Measurements from ENCODE around the gene SPATA31C1.
"Not testable (repeated sequence)": the region's sequence is repeated elsewhere in the genome, so short reads cannot be mapped to it uniquely, and the experiment has no call there.

Gene SPATA31C1

DNA sequence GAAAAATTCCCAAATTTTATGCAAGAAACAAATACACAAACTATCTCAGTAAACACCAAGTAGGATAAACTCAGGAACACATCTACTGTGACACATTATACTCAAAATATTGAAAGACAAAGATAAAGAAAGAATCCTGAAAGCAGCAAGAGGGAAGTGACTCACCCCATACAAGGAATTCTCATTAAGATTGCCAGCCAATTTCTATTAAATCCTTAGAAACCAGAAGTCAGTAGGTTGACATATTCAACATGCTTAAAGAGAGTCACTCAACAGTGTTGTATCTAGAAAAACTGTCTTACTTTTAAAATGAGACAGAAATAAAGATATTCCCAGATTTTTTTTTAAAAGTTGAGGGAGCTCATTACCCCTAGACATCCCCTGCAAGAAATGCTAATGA, 19.6 kb upstream of the SPATA31C1 start:
- no peak for TF ChIP-seq CTCF (IDR thresholded peaks at IDR 0.05; ENCODE audit: low read length)
- TF ChIP-seq EZH2 (optimal IDR thresholded peaks at IDR 0.05; ENCODE audit: low read depth, low read length), result no peak
- no peak for TF ChIP-seq EZH2phosphoT487 (IDR thresholded peaks at IDR 0.05; ENCODE audit: low read length)
- DNase-seq, result no peak
- Histone ChIP-seq H3K9ac (ENCODE audit: low read length) (no peak overlapping the region), H3K27me3 (replicated peaks; ENCODE audit: insufficient read depth, low read length) (no peaks in the 10 kb centered on the region), H3K4me3 (ENCODE audit: low read length) (no peak overlapping the region), H2AFZ (ENCODE audit: low read length) (no peak overlapping the region), H3K4me2 (ENCODE audit: low read depth, low read length) (no peak overlapping the region), H4K20me1 (ENCODE audit: insufficient read depth, low read length) (no peaks in the 10 kb centered on the region), H3K36me3 (replicated peaks; ENCODE audit: insufficient read depth, low read length) (no peaks in the 10 kb centered on the region), H3K27ac (ENCODE audit: low read length) (no peak overlapping the region), H3K9me2 (replicated peaks; ENCODE audit: insufficient read depth, low read length) (no peaks in the 10 kb centered on the region), H3K4me1 (ENCODE audit: low read length) (peaks cover 4% of the 10 kb centered on the region; the same call in 1 of the 2 replicates), H3K79me2 (ENCODE audit: low read length) (no peaks in the 10 kb centered on the region), H3K9me3 (replicated peaks; ENCODE audit: insufficient read depth, low read length) (no peaks in the 10 kb centered on the region), H3F3A (ENCODE audit: insufficient read depth, low read length) (no peaks in the 10 kb centered on the region)

- H3K9ac ChIP-seq (ENCODE audit: low read length); H3K27ac ChIP-seq (ENCODE audit: low read length); H4K20me1 ChIP-seq (ENCODE audit: insufficient read depth, low read length); DNase-seq; H3F3A ChIP-seq (ENCODE audit: insufficient read depth, low read length); H3K4me2 ChIP-seq (ENCODE audit: low read depth, low read length); H3K9me3 ChIP-seq (replicated peaks; ENCODE audit: insufficient read depth, low read length); H3K9me2 ChIP-seq (replicated peaks; ENCODE audit: insufficient read depth, low read length); H3K79me2 ChIP-seq (ENCODE audit: low read length); H3K36me3 ChIP-seq (replicated peaks; ENCODE audit: insufficient read depth, low read length); H3K4me1 ChIP-seq (ENCODE audit: low read length); H3K27me3 ChIP-seq (replicated peaks; ENCODE audit: insufficient read depth, low read length); H2AFZ ChIP-seq (ENCODE audit: low read length); H3K4me3 ChIP-seq (ENCODE audit: low read length): not testable (repeated sequence)
Measured at GRCh38 chr9:87902371-87902770, 15.4 kb upstream of the SPATA31C1 start.

DNA sequence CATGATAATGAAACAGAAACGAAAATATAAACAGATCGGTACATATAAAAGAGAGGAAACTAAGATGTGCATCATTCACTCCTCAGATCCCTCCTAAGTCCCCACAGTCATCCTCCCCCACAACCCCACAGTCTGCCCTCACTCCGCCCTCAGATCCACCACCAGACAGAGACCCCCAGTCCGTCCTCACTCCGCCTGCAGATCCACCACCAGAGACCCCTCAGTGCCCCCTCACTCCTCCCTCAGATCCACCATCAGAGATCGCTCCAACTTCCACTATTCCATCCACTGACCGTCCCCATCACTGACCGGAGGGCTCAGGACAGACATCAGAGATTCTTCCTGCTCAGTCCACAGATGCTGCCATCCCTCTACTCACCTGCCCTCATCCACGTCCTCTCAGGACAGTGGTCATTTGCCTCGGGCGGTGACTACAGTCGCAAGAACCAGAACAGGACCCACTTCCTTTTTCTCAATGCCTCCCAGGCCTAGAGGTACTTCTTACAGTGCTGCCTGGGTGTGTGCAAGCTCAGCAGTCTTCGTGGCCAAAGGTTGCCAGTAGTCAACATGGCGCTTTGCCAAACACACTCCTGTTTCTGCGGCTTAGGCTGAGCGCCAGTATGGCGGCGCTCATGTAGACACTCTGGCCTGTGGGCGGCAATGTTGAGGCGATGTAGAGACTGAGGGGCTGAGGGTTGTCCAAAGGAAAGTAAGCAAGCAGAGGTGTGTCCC, 8.3 kb upstream of the SPATA31C1 start:
- Histone ChIP-seq H4K20me1 (ENCODE audit: insufficient read depth, low read length) (no peaks in the 10 kb centered on the region), H3K9ac (ENCODE audit: low read length) (no peak overlapping the region), H3F3A (ENCODE audit: insufficient read depth, low read length) (no peaks in the 10 kb centered on the region), H3K27ac (ENCODE audit: low read length) (no peak overlapping the region), H3K9me2 (replicated peaks; ENCODE audit: insufficient read depth, low read length) (no peaks in the 10 kb centered on the region), H3K9me3 (replicated peaks; ENCODE audit: insufficient read depth, low read length) (no peaks in the 10 kb centered on the region), H3K4me1 (ENCODE audit: low read length) (no peaks in the 10 kb centered on the region), H3K4me3 (ENCODE audit: low read length) (no peak overlapping the region), H3K36me3 (replicated peaks; ENCODE audit: insufficient read depth, low read length) (no peaks in the 10 kb centered on the region), H3K27me3 (replicated peaks; ENCODE audit: insufficient read depth, low read length) (no peaks in the 10 kb centered on the region), H2AFZ (ENCODE audit: low read length) (no peak overlapping the region), H3K79me2 (ENCODE audit: low read length) (no peaks in the 10 kb centered on the region), H3K4me2 (ENCODE audit: low read depth, low read length) (no peak overlapping the region)
- TF ChIP-seq EZH2phosphoT487 (IDR thresholded peaks at IDR 0.05; ENCODE audit: low read length), result no peak
- TF ChIP-seq CTCF (IDR thresholded peaks at IDR 0.05; ENCODE audit: low read length), result no peak
- no peak for TF ChIP-seq EZH2 (optimal IDR thresholded peaks at IDR 0.05; ENCODE audit: low read depth, low read length)
- DNase-seq, result no peak

DNA sequence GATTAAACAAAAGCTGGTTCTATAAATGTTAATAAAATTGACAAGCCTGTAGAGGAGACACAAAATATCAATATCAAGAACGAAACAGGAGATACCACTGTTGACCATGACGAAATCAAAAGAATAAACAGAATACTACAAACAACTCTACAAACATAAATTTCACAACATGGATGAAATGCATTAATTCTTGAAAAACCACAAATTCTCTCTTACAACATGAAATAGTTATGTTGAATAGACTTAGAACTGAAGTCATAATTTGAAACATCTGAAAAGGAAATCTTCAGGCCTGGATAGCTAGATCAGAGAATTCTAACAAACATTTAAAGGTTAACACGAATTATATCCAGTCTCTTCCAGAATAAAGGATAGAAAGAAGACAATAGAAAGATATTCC, 6.9 kb upstream of the SPATA31C1 start:
- Histone ChIP-seq H3F3A (ENCODE audit: insufficient read depth, low read length) (no peaks in the 10 kb centered on the region), H3K4me3 (ENCODE audit: low read length) (no peak overlapping the region), H3K9ac (ENCODE audit: low read length) (no peak overlapping the region), H3K4me1 (ENCODE audit: low read length) (no peaks in the 10 kb centered on the region), H3K36me3 (replicated peaks; ENCODE audit: insufficient read depth, low read length) (no peaks in the 10 kb centered on the region), H3K27ac (ENCODE audit: low read length) (no peak overlapping the region), H4K20me1 (ENCODE audit: insufficient read depth, low read length) (no peaks in the 10 kb centered on the region), H3K9me2 (replicated peaks; ENCODE audit: insufficient read depth, low read length) (no peaks in the 10 kb centered on the region), H3K79me2 (ENCODE audit: low read length) (no peaks in the 10 kb centered on the region), H3K27me3 (replicated peaks; ENCODE audit: insufficient read depth, low read length) (no peaks in the 10 kb centered on the region), H3K9me3 (replicated peaks; ENCODE audit: insufficient read depth, low read length) (no peaks in the 10 kb centered on the region), H2AFZ (ENCODE audit: low read length) (no peak overlapping the region), H3K4me2 (ENCODE audit: low read depth, low read length) (no peak overlapping the region)
- DNase-seq, result no peak
- no peak for TF ChIP-seq CTCF (IDR thresholded peaks at IDR 0.05; ENCODE audit: low read length)
- TF ChIP-seq EZH2phosphoT487 (IDR thresholded peaks at IDR 0.05; ENCODE audit: low read length), result no peak
- no peak for TF ChIP-seq EZH2 (optimal IDR thresholded peaks at IDR 0.05; ENCODE audit: low read depth, low read length)

DNA sequence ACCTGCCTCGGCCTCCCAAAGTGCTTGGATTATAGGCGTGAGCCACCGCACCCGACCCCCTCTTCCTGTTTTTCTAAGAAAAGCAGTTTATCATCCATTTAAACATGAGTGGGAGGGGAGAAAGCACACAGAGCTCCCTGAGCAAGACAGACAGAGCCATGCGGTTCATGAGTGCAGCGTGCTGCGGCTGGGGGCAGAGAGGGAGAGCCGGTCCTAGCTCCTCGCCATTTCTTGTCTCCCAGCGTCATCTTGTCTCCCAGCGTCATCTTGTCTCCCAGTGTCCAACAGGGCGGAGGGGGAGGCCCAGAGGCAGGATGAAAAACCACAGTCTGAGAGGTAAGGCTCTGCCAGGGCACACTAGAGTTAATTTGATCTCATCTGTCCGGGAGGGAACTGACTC, 1.3 kb downstream of the SPATA31C1 start:
- H3K36me3 ChIP-seq (replicated peaks; ENCODE audit: insufficient read depth, low read length); H3K79me2 ChIP-seq (ENCODE audit: low read length); H3K4me2 ChIP-seq (ENCODE audit: low read depth, low read length); H4K20me1 ChIP-seq (ENCODE audit: insufficient read depth, low read length); H3K9me3 ChIP-seq (replicated peaks; ENCODE audit: insufficient read depth, low read length); H3F3A ChIP-seq (ENCODE audit: insufficient read depth, low read length); H3K4me1 ChIP-seq (ENCODE audit: low read length); H3K27me3 ChIP-seq (replicated peaks; ENCODE audit: insufficient read depth, low read length); H2AFZ ChIP-seq (ENCODE audit: low read length); H3K27ac ChIP-seq (ENCODE audit: low read length); H3K4me3 ChIP-seq (ENCODE audit: low read length); H3K9me2 ChIP-seq (replicated peaks; ENCODE audit: insufficient read depth, low read length); H3K9ac ChIP-seq (ENCODE audit: low read length); DNase-seq: not testable (repeated sequence)

All from MM.1S (cell line).